ENCODE measurements around the gene MT1E. TPM values are rescaled to one million over a fixed set of nuclear protein-coding genes. Genes with fewer than 3 reads are reported as not detected.

The MT1E gene
- total and polyA plus RNA-seq, 2 of the 13 experiments (the other 11 are each of a cell fraction or from before 2014, with no cell fraction given) = 110 to 1,072 TPM

DNA sequence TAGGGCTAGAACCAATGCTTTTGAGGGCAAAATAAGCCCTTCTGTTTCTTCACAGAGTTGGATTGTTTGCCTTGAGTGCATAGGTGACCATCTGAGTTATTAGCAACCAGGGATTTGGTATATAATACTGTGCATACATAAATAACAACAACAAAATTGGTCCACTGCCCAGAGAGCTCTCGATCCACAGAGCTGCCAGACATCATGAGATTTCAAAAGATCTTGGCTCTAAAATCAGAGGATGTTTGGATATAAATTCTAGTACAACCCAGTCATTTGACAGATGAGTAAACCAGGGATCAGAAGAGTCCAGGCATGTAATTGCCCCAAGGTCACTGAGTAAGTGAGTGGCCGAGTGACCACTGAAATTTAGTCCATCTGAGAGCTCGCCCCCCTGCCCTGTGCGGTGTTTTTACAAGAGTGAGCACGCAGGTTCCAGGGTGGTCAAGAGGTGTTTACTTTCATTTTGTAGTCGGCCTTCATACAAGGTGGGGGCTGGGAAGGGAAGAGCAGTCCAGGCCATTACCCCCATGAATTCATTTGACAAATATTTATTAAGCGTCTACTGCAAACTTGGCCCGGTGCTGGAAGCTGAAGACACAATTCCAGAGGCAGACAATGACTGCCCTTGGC, 19.0 kb upstream of the MT1E start (continued):
- TF ChIP-seq RERE (CRISPR knock-in tag; IDR thresholded peaks at IDR 0.05; ENCODE audit: low read depth) = peak; percentile 33; the same call in 1 of the 2 replicates
- TF ChIP-seq, protein P1, sequence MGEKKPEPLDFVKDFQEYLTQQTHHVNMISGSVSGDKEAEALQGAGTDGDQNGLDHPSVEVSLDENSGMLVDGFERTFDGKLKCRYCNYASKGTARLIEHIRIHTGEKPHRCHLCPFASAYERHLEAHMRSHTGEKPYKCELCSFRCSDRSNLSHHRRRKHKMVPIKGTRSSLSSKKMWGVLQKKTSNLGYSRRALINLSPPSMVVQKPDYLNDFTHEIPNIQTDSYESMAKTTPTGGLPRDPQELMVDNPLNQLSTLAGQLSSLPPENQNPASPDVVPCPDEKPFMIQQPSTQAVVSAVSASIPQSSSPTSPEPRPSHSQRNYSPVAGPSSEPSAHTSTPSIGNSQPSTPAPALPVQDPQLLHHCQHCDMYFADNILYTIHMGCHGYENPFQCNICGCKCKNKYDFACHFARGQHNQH (CRISPR knock-in tag; IDR thresholded peaks at IDR 0.05) = no peak; the same call in 1 of the 2 replicates
- peak; percentile 75; the same call in 1 of the 2 replicates for TF ChIP-seq ZNF746 (CRISPR knock-in tag; IDR thresholded peaks at IDR 0.05)
- no peak for TF ChIP-seq ZBTB46 (CRISPR knock-in tag; IDR thresholded peaks at IDR 0.05; ENCODE audit: borderline replicate concordance)
- 0 out of 2 replicates have a peak, but pooled peaks have one; percentile 7 for TF ChIP-seq ZNF737 (CRISPR knock-in tag; IDR thresholded peaks at IDR 0.05; ENCODE audit: borderline replicate concordance)
- peak; percentile 53 for TF ChIP-seq ZNF296 (CRISPR knock-in tag; conservative IDR thresholded peaks at IDR 0.05)
- no peak for TF ChIP-seq ZNF512 (CRISPR knock-in tag; IDR thresholded peaks at IDR 0.05)
- no peak for TF ChIP-seq ZNF382 (CRISPR knock-in tag; IDR thresholded peaks at IDR 0.05; ENCODE audit: borderline replicate concordance)
- 0 out of 2 replicates have a peak, but pooled peaks have one; percentile 50 for TF ChIP-seq BCL6 (CRISPR knock-in tag; IDR thresholded peaks at IDR 0.05)
- TF ChIP-seq HNF4A (CRISPR knock-in tag; IDR thresholded peaks at IDR 0.05) = peak; percentile 42
- peak; percentile 79; the same call in 1 of the 2 replicates for TF ChIP-seq ZNF292 (CRISPR knock-in tag; IDR thresholded peaks at IDR 0.05; ENCODE audit: borderline replicate concordance, low read depth)
- 0 out of 2 replicates have a peak, but pooled peaks have one; percentile 52 for TF ChIP-seq MAF1 (CRISPR knock-in tag; IDR thresholded peaks at IDR 0.05; ENCODE audit: borderline replicate concordance)
- TF ChIP-seq, protein P2, sequence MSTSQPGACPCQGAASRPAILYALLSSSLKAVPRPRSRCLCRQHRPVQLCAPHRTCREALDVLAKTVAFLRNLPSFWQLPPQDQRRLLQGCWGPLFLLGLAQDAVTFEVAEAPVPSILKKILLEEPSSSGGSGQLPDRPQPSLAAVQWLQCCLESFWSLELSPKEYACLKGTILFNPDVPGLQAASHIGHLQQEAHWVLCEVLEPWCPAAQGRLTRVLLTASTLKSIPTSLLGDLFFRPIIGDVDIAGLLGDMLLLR (CRISPR knock-in tag; IDR thresholded peaks at IDR 0.05) = no peak
- peak; percentile 15; the same call in 1 of the 2 replicates for TF ChIP-seq ZMYM4 (CRISPR knock-in tag; IDR thresholded peaks at IDR 0.05)
- peak; percentile 22; the same call in 1 of the 2 replicates for TF ChIP-seq JDP2 (CRISPR knock-in tag; IDR thresholded peaks at IDR 0.05; ENCODE audit: borderline replicate concordance)
- peak; percentile 72; the same call in 1 of the 2 replicates for TF ChIP-seq MEF2D (CRISPR knock-in tag; IDR thresholded peaks at IDR 0.05)
- no peak for TF ChIP-seq MZF1 (CRISPR knock-in tag; IDR thresholded peaks at IDR 0.05; ENCODE audit: borderline replicate concordance)
- TF ChIP-seq HOXD1 (CRISPR knock-in tag; IDR thresholded peaks at IDR 0.05) = 0 out of 2 replicates have a peak, but pooled peaks have one; percentile 76

Data from HepG2 (cell line).